Fibroblast of the aortic adventitia (primary cell): Measurements from ENCODE around the gene SIGLEC7. TPM values are rescaled to one million over a fixed set of nuclear protein-coding genes. Genes with fewer than 3 reads are reported as not detected.
A peak's percentile ranks its signal among the peaks of the same experiment; 100 is the strongest.

Source experiments
- DNase-seq: peaks from one replicate; pipeline ENCODE4 v3.0.0-alpha.2; 2010; ENCODE audit warnings: low read depth
- H3K4me3 ChIP-seq: 2 replicates; pipeline ENCODE4 v1.5.1; 2011; ENCODE audit warnings: low read depth, mild to moderate bottlenecking, control low read depth, low read length, moderate library complexity
- total RNA-seq: library from RNA; depleted of rRNA; stranded (reverse); fragments of >200 nt; gene quantifications from 2 replicates; pipeline ENCODE4 v1.2.3, GENCODE V29; 2012; ENCODE audit warnings: low replicate concordance
- TF ChIP-seq, protein P1 (sequence below): IDR thresholded peaks from 2 replicates; pipeline ENCODE4 v1.5.1; 2011; ENCODE audit warnings: mild to moderate bottlenecking, low read length, control low read depth, inconsistent platforms; ENCODE audit not compliant: insufficient read depth

Gene SIGLEC7
- total RNA-seq, 1 donor, result not detected

DNA sequence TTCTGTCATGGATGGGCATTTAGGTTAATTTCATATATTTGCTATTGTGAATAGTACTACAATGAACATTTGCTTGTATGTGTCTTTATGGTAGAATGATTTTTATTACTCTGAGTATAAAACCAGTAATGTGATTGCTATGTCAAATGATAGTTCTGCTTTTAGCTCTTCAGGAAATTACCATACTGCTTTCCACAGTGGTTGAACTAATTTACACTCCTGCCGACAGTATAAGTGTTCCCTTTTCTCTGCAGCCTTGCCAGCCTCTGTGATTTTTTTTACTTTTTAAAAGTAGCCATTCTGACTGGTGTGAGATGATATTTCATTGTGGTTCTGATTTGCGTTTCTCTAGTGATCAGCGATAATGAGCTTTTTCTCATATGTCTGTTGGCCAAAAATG lies 6.5 kb downstream of the SIGLEC7 start:
- TF ChIP-seq, protein P1, sequence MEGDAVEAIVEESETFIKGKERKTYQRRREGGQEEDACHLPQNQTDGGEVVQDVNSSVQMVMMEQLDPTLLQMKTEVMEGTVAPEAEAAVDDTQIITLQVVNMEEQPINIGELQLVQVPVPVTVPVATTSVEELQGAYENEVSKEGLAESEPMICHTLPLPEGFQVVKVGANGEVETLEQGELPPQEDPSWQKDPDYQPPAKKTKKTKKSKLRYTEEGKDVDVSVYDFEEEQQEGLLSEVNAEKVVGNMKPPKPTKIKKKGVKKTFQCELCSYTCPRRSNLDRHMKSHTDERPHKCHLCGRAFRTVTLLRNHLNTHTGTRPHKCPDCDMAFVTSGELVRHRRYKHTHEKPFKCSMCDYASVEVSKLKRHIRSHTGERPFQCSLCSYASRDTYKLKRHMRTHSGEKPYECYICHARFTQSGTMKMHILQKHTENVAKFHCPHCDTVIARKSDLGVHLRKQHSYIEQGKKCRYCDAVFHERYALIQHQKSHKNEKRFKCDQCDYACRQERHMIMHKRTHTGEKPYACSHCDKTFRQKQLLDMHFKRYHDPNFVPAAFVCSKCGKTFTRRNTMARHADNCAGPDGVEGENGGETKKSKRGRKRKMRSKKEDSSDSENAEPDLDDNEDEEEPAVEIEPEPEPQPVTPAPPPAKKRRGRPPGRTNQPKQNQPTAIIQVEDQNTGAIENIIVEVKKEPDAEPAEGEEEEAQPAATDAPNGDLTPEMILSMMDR, result no peak
- no peak for DNase-seq
- H3K4me3 ChIP-seq, result no peak overlapping the region

DNA sequence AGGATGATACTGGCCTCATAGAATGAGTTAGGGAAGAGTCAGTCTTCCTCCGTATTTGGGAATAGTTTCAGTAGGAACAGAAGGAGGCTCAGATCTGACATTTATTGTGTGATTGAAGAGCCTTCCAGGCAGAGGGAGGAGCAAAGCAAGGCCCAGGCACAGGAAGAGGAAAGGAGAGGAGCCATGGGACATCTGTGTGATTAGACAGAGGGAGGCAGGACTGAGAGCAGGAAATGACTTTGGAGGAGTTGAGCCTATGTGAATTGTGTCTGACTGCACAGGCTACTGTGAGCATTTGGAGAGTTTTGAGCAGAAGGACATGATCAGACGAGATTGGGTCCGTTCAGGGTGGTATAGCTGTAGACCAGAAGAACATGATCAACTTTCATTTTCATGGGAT lies 8.5 kb downstream of the SIGLEC7 start:
- H3K4me3 ChIP-seq, result no peak overlapping the region
- no peak for DNase-seq
- TF ChIP-seq, protein P1, result no peak

DNA sequence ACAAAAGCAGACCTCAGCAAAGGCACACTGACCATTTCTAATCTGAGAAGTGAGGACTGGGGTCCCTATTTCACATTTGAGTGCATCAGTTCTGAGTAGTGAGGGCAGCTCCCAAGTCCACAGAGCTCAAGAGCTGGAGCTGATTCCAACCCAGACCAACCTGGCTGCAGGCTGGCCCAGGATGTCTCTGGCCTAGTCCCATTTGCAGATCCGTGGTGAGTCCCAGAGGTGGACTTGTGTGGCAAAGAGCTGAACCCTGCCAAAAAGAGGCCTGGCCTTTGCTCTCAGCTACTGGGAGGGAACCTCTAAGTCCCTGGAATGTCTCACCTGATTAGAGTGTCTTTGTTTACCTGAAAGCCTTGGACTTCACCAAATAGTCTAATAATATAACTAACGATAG lies 14.6 kb downstream of the SIGLEC7 start:
- no peak overlapping the region for H3K4me3 ChIP-seq
- TF ChIP-seq, protein P1, result no peak
- no peak for DNase-seq

DNA sequence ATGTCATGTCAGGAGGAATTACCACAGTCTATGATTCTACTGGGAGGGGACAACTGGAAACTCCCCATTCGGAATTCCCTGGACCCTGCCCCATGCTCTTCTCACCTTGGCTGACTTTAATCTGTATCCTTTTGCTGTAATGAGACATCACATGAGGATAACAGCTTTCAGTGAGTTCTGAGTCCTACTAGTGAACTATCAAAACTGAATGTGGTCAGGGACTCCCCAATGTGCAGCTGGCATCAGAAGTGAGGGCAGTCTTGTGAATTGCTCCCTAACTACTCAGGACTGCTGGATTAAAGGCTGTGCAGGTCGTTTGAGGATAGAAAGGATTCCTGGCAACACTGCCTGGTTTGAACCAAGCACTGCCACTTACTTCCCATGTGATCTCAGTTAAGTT lies 15.2 kb downstream of the SIGLEC7 start:
- DNase-seq, result no peak
- TF ChIP-seq, protein P1, result no peak
- H3K4me3 ChIP-seq, result no peak overlapping the region

DNA sequence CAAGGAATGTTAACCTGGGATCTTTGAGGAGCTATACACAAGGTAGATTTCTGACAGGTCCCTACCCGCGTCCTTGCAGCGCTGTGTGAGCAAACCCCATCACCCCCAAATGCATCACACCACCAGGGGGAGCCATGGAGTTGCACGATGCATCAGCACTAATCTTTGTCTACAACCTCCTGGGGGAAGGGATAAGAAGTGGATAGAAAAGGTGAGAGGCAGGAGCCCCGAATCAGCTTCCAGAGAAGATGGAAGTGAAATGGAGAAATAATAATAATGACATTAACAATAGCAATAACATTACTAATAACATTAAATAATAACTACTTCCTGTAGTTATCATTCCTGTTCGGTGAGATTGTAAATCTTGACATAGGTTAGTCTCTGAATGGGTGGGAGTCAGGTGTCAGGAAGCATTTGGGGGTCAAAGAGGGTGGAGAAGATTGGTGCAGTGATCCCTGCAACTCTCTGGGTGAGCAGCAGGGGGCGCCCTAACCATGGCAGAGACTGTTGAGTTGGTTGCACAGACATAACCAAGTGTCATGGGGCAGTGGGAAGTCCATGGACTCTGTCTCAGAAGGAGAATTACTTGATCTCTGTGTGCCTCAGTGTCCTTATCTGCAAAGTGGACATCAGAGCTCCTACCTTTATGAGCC lies 16.5 kb downstream of the SIGLEC7 start:
- TF ChIP-seq, protein P1, result peak; percentile 71
- DNase-seq, result peak; percentile 23
- no peak overlapping the region for H3K4me3 ChIP-seq

DNA sequence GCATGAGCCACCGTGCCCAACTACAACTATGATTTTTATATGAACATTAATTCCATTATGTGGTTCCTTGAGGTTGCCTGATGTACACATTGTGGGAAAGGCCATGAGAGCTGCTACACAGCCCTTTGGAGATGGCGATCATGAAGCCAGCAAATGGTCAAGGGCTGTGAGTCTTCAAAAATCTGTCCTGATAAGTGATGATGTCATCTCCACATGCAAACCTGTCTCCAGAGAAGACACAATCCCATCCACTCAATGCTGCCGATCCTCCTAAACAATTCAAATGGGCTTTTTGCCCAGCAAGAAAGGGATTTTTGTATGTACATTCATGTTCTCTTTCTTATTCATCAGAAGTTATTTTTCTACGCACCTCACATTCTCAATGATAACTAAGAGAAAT lies 17.6 kb downstream of the SIGLEC7 start:
- TF ChIP-seq, protein P1, result no peak
- H3K4me3 ChIP-seq, result no peak overlapping the region
- no peak for DNase-seq

DNA sequence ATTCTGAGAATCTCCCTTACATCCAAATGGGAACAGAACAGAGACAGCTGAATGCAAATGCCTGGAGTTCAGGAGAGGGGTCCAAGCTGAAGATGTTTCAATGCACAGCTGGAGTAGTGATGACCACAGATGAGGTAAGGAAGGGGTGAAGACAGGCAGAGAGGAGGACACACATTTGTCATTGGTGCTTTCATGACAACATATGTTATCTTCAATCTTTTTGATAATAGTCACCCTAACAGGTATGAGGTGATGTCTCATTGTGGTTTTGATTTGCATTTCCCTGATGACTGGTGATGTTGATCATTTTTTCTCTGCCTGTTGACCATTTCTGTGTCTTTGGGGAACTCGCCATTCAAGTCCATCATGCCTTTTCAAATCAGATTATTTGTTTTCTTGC lies 19.2 kb downstream of the SIGLEC7 start:
- TF ChIP-seq, protein P1, result no peak
- no peak overlapping the region for H3K4me3 ChIP-seq
- DNase-seq, result no peak
